ENCODE measurements around the gene HOXA5.
A peak's percentile ranks its signal among the peaks of the same experiment; 100 is the strongest.

The HOXA5 gene

DNA sequence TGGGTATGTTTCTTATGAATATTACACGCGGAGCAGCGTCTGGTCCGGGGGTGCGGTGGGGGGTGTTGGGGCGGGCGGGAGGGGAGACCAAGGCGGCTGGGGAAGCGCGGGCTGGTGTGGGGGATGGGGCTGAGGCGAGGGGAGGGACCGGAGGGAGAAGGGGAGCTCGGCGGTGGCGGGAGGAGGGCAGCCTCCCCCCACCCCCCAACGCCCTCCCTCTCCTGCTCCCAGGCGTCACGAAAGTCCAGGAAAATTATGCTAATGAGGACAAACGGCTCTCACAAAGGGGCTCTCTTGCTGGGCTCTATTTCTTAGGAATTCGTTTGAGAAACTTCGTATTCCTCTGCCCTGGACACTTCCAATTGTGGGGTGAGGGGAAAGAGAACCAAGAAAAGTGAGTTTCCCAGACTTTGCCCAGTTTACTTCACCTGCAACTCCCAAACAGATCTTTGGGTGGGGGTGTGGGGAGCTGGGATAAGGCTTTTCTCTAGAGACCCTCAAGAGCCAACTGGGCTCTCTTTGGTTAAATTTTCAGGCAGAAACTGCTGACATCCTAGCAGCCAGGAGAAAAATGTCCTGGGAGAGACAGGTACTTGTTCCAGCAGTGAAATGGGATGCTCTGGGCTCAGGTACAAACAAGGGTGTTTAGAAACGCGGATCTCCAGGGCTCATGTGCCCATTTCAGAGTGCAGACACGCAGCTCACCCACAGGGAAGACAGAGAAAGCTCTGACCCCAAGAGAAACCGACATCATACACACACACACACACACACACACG lies 29.3 kb downstream of the HOXA5 start:
- Histone ChIP-seq H3K4me1 (ENCODE audit: insufficient read depth, low read length) (no peaks in the 10 kb centered on the region), H3K36me3 (ENCODE audit: insufficient read depth, low read length) (no peaks in the 10 kb centered on the region), H3K9ac (ENCODE audit: low read depth, low read length) (no peak overlapping the region), H3K9me3 (ENCODE audit: control insufficient read depth, insufficient read depth, low read length) (no peaks in the 10 kb centered on the region)

- Histone ChIP-seq H3K4me1 (ENCODE audit: insufficient read depth, low read length) (no peaks in the 10 kb centered on the region), H3K9ac (ENCODE audit: low read depth, low read length) (peak overlapping the region; percentile 19; the same call in 1 of the 2 replicates), H3K36me3 (ENCODE audit: insufficient read depth, low read length) (no peaks in the 10 kb centered on the region), H3K9me3 (ENCODE audit: control insufficient read depth, insufficient read depth, low read length) (no peaks in the 10 kb centered on the region)
These were observed 30.2 kb downstream of the HOXA5 start for GRCh38 chr7:27112955-27113949.

DNA sequence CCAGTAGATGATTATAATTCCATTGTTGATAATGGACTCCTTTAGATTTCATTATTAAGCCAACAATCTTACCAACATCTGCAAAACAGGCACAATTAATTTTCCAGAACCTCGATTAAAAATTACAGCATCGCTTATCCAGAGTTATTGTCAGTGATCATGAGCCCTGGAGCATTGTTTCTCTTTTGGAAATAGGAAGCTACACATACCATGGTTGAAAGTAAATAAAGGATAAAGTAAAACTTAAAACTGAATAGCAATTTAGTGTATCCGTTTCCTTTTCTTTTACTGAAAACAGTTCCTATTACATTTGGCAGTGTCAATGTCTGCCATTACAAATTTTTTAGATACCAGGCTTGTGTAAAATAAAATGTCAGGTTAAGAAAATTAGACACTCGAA lies 31.1 kb downstream of the HOXA5 start:
- H3K9me3 ChIP-seq (ENCODE audit: control insufficient read depth, insufficient read depth, low read length): no peaks in the 10 kb centered on the region
- H3K36me3 ChIP-seq (ENCODE audit: insufficient read depth, low read length): no peaks in the 10 kb centered on the region
- no peak overlapping the region for H3K9ac ChIP-seq (ENCODE audit: low read depth, low read length)
- H3K4me1 ChIP-seq (ENCODE audit: insufficient read depth, low read length): no peaks in the 10 kb centered on the region

- Histone ChIP-seq H3K36me3 (ENCODE audit: insufficient read depth, low read length) (no peaks in the 10 kb centered on the region), H3K9ac (ENCODE audit: low read depth, low read length) (no peak overlapping the region), H3K9me3 (ENCODE audit: control insufficient read depth, insufficient read depth, low read length) (no peaks in the 10 kb centered on the region), H3K4me1 (ENCODE audit: insufficient read depth, low read length) (no peaks in the 10 kb centered on the region)
These were observed 31.7 kb downstream of the HOXA5 start for GRCh38 chr7:27111751-27112277.

- H3K9ac ChIP-seq (ENCODE audit: low read depth, low read length): peak overlapping the region; percentile 3; the same call in 1 of the 2 replicates
- H3K9me3 ChIP-seq (ENCODE audit: control insufficient read depth, insufficient read depth, low read length): no peaks in the 10 kb centered on the region
- no peaks in the 10 kb centered on the region for H3K36me3 ChIP-seq (ENCODE audit: insufficient read depth, low read length)
- 0 out of 2 replicates have a peak, but pooled peaks cover 1% of the 10 kb centered on the region for H3K4me1 ChIP-seq (ENCODE audit: insufficient read depth, low read length)
These were observed 32.3 kb downstream of the HOXA5 start for GRCh38 chr7:27111042-27111750.

GRCh38 chr7:27110186-27111031 lies 33.1 kb downstream of the HOXA5 start:
- peak overlapping the region; percentile 27; the same call in 1 of the 2 replicates for H3K9ac ChIP-seq (ENCODE audit: low read depth, low read length)
- no peaks in the 10 kb centered on the region for H3K9me3 ChIP-seq (ENCODE audit: control insufficient read depth, insufficient read depth, low read length)
- peaks cover 8% of the 10 kb centered on the region; the same call in 1 of the 2 replicates for H3K4me1 ChIP-seq (ENCODE audit: insufficient read depth, low read length)
- H3K36me3 ChIP-seq (ENCODE audit: insufficient read depth, low read length): no peaks in the 10 kb centered on the region

GRCh38 chr7:27109466-27110185 lies 33.9 kb downstream of the HOXA5 start:
- no peaks in the 10 kb centered on the region for H3K9me3 ChIP-seq (ENCODE audit: control insufficient read depth, insufficient read depth, low read length)
- H3K36me3 ChIP-seq (ENCODE audit: insufficient read depth, low read length): no peaks in the 10 kb centered on the region
- no peak overlapping the region for H3K9ac ChIP-seq (ENCODE audit: low read depth, low read length)
- H3K4me1 ChIP-seq (ENCODE audit: insufficient read depth, low read length): peaks cover 8% of the 10 kb centered on the region; the same call in 1 of the 2 replicates

GRCh38 chr7:27108390-27109127 lies 34.9 kb downstream of the HOXA5 start:
- Histone ChIP-seq H3K9me3 (ENCODE audit: control insufficient read depth, insufficient read depth, low read length) (no peaks in the 10 kb centered on the region), H3K4me1 (ENCODE audit: insufficient read depth, low read length) (peaks cover 8% of the 10 kb centered on the region; the same call in 1 of the 2 replicates), H3K36me3 (ENCODE audit: insufficient read depth, low read length) (no peaks in the 10 kb centered on the region), H3K9ac (ENCODE audit: low read depth, low read length) (no peak overlapping the region; the same call in 1 of the 2 replicates)

DNA sequence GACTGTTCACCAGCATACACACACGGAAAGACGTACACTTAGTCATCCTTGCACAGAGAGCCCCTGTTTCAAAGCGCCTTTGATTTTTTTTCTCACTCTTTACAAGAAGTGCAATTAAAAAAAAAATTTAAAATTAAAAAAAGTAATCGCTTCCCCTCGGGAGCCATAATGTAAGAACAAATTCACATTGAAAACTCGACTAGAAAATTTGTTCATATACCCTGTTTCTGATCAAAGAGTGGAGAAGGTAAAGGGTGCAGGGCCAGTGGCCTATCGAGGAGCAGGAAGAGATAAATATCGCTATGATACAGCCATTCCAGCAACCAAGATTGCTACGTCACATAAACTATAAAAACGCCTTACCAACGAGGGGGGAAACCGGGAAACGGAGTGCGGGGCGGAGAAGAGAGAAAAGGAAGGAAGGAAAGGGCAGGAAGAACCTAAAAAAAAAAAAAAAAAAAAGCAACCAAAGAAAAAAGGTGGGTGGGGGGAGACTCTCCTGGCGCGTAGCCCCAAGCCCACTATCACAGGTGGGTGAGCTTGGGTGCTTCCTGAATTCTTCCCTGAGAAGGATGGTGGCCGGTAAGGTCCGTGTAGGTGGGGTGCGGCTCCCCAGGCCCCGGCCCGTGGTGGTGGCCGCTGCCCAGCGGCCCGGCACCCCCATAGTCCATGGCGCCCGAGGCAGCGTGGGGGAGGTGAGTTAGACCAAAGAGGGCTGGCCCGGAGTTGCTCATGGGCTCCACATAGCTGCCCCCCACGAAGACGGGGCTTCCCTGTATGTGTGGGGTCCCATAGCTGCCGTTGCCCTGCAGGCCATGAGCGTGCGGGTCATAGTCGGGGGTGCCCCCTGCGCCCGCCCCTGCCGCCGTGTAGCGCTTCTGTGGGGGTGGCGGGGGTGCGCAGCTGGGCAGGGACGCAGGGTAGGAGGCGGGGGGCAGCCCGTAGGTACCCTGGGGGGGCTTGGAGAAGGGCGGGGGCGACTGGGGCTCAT lies 35.8 kb downstream of the HOXA5 start:
- Histone ChIP-seq H3K36me3 (ENCODE audit: insufficient read depth, low read length) (no peaks in the 10 kb centered on the region), H3K9ac (ENCODE audit: low read depth, low read length) (peak overlapping the region; percentile 18; the same call in 1 of the 2 replicates), H3K4me1 (ENCODE audit: insufficient read depth, low read length) (peaks cover 8% of the 10 kb centered on the region), H3K9me3 (ENCODE audit: control insufficient read depth, insufficient read depth, low read length) (no peaks in the 10 kb centered on the region)

DNA sequence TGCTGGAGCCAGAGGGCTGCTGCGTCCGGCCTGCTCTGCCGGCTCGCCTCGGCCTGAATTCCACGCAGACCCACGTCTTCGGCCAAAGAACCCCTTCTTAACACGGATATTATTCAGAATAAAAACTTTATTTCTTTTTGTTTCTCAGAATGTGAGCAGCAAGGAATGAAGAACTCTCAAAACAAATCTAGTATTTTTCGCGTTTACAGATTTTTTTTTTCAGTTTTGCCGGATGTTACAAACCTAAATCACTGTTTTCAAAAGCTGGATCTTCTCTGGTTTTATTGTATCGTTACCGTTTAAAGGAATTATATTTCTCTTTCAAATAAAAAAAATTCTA lies 36.6 kb downstream of the HOXA5 start:
- H3K9ac ChIP-seq (ENCODE audit: low read depth, low read length): peak overlapping the region; percentile 38; the same call in 1 of the 2 replicates
- H3K36me3 ChIP-seq (ENCODE audit: insufficient read depth, low read length): no peaks in the 10 kb centered on the region
- H3K4me1 ChIP-seq (ENCODE audit: insufficient read depth, low read length): peaks cover 8% of the 10 kb centered on the region
- H3K9me3 ChIP-seq (ENCODE audit: control insufficient read depth, insufficient read depth, low read length): no peaks in the 10 kb centered on the region

- Histone ChIP-seq H3K4me1 (ENCODE audit: insufficient read depth, low read length) (peaks cover 8% of the 10 kb centered on the region), H3K36me3 (ENCODE audit: insufficient read depth, low read length) (no peaks in the 10 kb centered on the region), H3K9ac (ENCODE audit: low read depth, low read length) (peak overlapping the region; percentile 38; the same call in 1 of the 2 replicates), H3K9me3 (ENCODE audit: control insufficient read depth, insufficient read depth, low read length) (no peaks in the 10 kb centered on the region)
These were observed 37.1 kb downstream of the HOXA5 start for GRCh38 chr7:27106181-27106900.

Data from ES-I3 (cell line).